Activated CD4-positive, alpha-beta T cell treated with anti-CD3 and anti-CD28 coated beads for 1 hour (primary cell): Measurements from ENCODE around the gene NRXN3.

Experiments
- DNase-seq: peaks from one replicate; pipeline ENCODE4 v3.0.0-alpha.2; 2020

Gene NRXN3

DNA sequence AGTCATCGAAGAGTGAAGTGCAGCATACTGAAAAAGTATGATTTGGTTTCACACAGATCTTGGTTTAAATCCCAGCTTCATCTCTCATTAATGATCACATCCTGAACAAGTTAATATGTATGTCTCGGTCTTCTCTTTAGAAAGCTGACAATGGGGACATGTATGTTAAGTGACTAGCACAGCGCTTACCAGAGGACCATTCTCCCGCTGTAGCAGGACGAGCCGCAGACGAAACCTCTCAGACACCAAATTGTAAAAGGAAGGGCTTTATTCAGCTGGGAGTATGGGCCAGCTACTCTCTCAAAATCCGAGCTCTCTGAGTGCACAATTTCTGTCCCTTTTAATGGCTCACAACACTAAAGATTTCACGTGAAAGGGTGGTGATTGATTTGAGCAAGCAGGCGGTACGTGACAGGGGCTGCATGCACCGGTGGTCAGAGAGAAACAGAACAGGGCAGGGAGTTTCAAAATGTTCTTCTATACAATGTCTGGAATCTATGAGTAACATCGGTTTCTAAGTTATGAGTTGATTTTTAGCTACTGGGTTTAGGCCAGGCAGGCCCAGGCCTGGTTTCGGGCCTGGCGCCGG, 1358.7 kb downstream of the NRXN3 start:
- no peak for DNase-seq

DNA sequence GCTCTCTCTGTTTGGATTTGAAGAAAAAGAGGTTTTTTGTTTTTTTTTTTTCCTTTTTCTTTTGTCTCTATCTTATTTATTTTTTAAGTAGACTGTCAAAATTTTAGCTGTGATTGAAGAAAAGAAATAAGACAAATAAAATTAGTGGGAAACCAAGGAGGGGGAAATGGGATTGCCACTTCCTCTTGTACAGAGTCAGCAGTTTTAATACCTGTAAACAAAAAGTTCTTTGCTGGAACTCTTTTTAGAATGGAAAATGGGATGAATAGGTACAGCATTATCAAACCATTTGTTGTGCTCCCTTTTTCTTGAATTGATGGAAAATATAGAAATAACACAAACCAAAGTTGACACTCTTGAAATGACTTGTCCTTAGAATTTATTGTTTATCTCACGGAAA, 1360.4 kb downstream of the NRXN3 start:
- DNase-seq, result no peak

DNA sequence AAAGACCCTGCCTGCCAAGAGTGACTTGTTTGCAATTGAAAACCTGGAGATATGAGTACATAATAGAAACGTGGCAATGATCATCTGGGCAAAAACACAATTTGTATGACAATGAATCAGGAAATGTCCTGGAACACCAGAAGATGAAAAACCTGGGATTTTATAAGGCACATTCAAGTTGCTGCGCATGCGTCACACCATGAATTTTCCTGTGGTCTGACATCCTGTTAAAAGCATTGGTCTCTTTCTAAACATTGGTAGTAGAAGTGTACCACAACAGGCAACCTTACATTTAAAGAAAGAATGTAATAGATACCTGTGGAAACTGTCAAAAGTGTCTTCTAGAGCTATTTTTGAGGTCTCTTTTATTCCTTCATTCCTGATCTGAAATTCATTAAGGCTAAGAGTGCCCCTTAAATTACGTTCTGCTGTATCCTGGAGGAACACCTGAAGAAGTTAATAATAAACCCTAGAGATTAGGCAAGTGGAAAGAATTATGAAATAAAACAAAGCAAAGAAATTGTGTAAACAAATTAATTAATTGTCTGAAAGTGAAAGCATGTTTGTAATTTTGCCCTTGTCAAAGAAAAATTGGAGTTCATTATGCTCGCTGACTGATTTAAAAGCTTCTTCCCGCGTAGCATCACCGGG, 1364.7 kb downstream of the NRXN3 start:
- no peak for DNase-seq

DNA sequence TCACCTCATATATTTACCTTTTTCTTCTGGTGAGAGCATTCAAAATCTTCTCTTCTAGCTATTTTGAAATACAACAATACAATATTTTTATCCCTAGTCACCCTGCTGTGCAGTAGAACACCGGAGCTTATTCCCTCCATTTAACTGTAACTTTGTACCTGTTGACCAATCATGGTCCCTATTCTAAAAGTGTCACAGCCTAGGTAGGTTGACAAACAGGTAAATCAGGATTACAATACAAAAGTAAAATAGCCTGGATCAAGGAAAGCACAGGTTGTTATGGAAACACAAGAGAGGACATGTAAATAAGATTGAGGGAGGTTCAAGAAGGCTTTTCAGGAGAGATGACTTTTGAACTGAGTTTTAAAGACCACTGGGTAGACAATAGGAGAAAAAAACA, 1370.2 kb downstream of the NRXN3 start:
- DNase-seq, result no peak

DNA sequence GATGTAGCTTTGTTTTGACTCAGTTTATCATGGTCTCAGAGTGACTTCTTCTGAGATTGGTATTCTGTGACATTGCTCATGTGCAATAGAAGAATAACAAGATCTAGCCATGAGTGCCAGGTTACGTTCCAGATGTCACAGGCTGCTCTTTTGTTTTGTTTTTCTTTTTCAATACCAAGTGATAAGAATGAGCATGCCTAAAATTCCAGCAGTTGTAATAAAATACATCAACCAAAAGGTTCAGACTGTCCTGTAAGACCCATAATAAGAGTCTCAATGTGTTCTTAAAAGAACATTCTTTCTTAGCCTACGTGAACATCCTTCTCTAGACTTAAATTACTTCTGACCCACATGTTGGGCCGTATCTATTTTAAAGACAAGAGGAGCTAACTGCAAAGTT, 1371.9 kb downstream of the NRXN3 start:
- no peak for DNase-seq

DNA sequence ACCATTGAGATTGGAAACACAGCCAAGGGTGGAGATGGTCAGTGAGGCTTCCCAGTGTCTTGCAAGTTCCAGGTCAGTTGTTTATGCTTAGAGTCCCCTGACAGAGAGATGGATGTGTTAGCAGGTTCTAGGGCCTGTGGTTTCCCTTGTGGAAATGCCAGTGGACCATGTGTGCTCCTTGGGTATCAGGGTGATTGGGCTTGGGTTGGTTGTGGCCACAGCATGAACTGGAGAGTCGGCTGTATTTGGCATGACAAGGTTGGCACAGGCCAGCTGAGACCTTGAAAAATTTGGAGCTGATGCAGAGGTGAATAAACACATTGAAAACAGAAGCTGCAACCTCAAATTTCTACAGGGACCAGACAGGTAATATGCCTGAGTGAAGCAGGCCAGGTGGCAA, 1373.2 kb downstream of the NRXN3 start:
- DNase-seq, result no peak

DNA sequence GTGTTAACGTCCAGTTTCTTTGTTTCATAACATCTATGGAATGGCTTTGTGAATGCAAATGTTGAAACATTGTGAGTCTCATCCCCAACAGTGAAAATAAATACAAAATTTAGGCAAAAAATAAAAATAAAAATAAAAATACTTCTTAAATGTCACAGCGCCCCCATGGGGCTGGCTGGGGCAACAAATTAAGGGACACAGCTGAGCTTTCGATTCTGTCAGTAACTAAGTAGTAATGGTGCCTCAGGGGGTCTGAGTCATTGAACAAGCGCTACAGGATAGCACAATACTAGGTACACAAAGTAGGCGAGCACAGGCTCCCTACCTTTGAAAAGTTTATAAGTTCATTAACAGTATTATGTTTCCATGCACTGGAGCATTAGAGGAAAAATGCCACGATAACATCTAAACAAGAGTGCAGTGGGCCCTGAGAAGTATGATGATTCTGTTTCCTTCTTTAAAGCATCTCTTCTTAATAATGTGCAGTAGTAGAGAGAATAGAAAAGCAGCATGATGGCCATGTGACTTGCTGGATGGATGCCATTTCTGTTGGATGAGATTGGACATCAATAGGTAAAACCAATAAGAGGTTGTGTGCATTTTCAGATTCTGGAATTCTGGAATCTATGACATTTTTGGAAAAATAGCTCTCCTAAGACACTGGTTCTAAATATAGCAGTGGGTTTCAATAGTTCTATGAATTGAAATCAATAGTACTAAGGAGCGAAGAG, 1374.0 kb downstream of the NRXN3 start:
- DNase-seq, result no peak

DNA sequence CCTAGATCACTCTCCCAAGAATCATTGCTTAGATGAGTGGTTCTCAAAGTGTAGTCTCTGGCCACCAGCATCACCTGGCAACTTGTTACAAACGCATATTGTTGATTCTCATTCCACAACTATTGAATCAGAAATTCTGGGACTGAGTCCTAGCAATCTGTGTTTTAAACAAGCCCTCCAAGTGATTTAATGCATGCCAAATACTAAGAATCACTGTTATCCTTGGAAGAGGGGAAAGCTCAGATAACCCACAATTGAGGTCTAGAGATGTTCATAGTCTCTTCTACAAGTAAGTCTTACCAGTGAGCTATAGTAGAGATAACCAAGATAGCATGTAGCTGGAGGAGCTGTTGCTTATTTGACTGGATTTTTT, 1374.5 kb downstream of the NRXN3 start:
- no peak for DNase-seq

DNA sequence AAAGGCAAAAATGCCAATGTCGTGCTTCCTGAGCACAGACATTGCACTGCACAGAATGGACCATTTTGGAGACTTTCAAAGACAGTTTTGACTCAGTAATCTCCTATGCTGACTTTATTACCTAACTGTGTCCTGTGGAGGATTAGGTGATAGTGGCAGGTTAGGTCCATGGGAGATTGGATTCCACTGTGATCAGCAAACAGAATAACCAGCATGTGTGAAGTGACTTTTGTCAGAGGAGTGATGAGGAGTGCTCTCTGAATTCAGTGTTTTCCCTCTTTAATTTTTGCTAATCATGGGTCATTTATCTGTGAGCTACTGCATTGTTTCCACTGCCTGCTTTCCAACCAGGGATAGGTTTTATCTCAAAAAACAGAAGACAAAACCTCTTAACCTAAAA, 1378.7 kb downstream of the NRXN3 start:
- DNase-seq, result no peak

DNA sequence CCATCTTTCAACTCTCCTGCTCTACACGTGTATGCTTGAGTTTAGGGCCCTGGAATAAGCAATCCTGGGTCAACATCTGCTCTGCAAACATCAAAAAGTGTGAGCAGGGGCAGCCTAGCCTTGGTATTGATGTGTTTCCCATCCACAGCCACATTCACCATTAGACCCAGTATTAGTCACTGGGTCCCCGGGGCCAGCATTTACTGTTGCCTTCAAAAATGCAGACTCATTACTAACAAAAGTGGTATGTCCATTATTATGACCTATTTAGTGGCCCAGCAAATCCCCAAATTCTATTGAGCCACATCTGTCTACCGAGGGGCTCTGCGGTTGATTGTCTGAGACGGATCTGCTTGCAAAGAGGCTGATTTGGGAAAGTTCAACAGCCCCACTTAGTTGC, 1379.3 kb downstream of the NRXN3 start:
- DNase-seq, result no peak

DNA sequence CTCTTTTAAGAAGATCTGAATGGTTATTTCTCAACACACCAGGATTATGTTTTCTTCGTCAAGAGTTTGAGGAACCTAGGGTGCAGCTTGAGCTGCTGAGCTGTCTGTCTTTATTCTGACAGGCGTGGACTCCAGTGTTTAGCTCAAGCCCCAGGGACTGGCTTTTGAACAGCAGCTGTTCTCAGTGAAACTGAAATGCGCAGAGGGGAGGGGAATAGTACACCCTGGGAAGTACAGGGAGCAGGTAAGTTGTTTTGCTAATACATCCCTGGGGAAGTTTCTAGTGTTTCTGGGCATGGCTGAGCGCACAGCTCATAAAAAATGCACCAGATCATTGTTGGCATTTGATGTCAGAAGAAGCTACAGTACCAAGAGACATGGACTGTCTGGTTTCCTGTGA, 1381.3 kb downstream of the NRXN3 start:
- no peak for DNase-seq

DNA sequence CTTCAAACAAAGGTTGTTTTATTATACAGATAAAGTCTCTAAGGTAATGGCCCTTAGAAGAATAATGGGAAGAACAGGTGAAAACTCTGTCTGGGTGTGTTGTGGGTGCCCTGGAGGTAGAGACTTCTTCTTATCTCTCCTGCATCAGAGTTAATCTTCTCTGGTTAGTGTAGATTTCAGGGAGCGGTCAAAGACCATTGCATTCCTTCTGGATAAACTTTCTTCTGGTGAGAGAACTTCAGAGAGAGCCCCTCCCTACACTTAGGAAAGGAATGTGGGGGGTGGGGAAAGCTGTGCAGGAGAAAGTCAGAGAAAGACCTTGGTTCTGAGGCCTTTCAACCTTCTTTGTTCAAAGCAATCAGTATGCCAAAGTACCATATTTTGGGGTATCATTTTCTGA, 1382.6 kb downstream of the NRXN3 start:
- no peak for DNase-seq

DNA sequence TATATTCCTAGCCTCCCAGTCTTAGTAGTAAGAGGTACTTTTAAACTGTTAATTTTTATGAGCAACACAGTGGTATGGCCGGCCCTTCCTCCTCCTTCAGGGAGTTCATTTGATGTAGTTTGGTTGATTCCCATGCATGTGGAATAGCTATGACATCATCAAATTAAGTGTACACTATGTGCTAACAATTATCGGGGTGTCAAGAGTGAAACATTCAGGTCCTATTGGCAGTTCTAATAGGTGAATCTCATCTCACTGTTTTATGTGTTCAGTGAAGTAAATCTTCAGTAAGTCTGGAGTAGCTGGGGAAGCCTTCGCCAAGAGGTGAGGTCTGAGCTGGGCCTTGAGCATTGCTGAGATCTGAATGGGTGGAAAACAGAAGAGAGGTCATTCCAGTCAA, 1384.6 kb downstream of the NRXN3 start:
- no peak for DNase-seq

DNA sequence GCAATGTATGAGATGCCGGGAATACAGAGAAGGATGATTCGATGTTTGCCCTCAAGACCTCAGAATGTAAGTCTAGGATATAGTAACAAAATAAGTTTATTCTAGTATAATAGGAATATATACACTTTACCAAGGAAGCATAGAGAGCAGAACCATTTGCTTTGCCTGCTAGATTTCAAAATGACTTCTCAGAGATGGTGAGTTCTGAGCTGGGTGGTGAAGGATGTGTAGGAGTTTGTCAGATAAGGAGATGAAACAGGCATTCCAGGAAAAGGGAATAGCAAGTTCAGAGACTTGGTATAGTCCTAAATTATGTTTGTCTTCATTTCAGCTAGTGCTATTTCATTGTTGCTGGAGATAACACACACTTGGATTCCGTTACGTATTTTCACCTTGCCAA, 1385.3 kb downstream of the NRXN3 start:
- DNase-seq, result no peak

DNA sequence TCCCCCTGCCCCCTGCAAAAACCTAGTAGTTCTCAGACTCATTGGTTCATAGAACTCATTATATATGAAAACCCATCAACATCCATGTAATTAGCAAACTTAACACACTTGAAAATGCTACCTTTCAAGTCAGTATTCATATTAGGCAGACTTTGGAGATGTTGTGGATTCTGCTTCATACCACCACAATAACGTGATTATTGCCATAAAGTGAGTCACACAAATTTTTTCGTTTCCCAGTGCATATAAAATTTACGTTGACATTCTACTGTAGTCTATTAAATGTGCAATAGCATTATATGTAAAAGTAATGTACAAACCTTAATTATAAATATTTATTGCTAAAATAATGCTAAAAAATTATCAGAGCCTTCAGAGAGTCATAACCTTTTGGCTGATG, 1387.1 kb downstream of the NRXN3 start:
- DNase-seq, result no peak

DNA sequence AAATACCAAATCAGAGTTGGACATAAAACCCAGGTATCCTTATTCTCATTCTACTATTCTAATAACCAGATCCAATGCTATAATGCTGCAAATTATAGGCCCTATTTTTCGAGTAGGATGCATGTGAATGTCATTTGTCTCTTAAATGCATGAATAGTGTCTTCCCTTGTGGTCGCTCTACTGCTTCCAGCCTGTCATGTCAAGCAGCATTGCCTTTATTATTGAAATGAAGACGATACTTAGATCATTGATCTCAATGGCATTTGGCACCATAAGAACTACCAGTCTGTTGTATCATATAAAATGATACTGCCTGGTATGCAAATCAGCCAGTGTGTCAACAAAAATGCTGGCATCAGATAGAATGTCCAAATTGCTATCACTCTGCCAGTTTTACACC, 1392.0 kb downstream of the NRXN3 start:
- DNase-seq, result no peak

DNA sequence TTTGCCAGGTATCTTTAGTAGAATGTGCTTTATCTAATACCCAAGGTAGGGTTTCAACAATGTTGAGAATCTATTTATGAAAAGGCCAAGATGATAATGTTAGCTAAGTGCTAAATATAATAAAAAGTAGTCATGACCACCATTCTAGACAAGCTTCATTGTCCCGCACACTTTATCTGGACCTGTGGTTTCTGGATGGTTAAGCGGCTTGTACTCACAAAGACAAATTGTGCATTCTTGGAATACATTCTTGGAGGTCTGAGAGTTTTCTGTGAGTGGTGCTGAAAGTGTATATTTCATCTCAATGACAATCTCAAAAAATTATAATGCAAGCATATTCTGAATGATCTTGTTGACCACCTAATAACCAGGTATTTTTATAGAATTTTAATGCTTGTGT, 1394.2 kb downstream of the NRXN3 start:
- DNase-seq, result no peak

DNA sequence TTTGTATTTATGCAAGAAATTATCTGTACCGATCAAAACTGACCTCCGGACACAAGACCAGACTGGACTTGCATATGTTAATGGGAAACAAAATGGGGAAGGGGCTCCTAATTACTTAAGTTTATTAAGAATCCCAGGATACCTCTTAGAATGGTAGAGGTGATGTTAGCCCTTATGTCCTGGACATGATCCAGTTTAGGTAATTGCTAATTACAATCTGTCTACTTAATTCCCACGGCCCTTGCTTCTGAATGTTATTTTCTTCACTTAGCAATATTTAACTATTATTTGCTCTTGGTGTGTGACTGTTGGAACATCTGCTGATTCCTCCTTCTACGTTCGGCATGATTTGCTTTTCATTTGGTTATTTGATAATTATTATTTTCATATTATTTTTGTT, 1397.1 kb downstream of the NRXN3 start:
- DNase-seq, result no peak

DNA sequence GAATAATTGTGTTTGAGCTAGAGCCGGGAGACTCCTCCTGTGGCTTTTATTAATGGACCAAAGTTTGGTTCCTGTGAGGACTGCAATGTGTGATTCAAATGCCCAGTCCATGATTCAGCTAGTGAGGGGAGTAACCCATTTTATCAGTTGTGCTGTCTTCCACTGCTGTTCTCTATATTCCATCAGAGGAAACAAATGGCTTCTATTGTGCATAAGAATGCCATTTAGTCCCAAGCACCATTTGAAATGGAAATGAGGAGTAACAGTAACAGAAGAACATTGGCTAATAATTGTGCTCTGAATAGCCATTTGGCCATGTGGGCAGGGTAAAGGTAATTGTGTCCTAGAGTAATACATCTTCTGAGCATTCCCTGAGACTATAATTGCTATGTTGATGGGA, 1398.4 kb downstream of the NRXN3 start:
- no peak for DNase-seq

DNA sequence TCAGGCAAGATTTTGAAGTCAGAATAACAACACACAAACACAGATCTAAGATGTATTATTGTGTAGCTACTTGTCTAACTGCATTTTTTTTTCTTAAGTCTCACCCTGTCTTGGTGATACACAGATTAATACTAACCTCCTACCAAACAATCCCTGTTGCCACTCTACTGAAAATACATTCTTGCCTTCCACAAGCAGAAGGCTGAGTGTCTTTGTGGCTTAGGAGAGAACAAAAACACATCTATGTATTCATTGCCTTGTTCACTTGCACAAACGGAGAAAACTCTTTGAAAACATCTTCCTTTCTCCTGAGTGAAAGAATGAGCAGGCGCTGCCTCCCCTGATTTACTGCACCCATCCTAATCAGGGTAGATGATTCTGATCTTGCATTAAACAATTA, 1398.9 kb downstream of the NRXN3 start:
- DNase-seq, result no peak

DNA sequence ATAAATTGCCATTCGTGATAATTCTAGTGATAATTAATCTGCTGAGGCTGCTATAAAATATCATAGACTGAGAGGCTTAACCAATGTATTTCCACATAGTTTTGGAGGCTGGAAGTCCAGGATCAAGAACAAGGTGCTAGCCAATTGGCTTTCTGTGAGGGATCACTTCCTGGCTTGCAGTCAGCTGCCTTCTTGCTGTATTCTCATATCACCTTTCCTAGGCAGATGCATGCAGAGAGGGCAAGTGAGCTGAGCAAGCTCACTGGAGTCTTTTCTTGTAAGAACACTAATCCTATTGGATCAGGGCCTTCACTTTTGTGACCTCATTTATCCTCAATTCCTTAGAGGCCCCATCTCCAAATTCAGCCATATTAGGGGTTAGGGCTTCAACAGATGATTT, 1400.5 kb downstream of the NRXN3 start:
- DNase-seq, result no peak

DNA sequence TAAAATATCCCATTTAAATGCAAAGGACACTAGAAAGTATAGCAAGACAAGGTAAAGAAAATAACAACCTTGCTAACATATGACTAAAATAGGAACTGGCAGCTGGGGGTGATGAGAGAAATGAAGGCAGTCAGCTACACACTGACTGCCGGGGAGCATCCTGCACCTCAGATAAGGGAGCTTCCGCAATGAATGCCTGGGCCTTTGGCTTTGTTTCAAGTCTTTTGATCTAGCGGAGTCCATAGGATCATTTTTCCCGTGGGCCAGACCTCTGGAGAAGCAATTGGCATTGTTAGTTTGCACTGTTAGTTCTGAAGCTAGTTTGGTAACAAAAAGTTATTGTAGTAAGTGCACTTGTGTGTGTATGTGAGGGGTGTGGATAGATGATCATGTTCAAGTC, 1401.2 kb downstream of the NRXN3 start:
- no peak for DNase-seq

DNA sequence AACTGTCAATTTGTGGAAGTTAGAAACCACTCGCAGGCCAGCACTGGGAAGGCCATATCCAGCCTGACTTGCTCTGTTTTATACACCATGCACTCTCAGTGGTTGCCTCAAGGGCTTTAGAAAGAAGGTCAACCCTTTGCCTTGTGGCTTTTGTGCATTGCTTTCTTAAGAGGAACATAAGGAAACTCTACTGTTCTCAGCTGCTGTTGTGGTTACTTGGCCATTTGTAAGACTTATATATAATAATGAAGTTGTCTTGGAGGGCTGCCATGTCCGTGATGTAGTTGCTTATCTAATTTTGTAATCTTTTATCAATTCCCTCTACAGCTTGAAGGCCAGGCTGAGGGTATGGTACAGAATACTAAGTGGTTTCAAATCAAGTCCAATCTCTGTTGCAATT, 1403.3 kb downstream of the NRXN3 start:
- DNase-seq, result no peak

DNA sequence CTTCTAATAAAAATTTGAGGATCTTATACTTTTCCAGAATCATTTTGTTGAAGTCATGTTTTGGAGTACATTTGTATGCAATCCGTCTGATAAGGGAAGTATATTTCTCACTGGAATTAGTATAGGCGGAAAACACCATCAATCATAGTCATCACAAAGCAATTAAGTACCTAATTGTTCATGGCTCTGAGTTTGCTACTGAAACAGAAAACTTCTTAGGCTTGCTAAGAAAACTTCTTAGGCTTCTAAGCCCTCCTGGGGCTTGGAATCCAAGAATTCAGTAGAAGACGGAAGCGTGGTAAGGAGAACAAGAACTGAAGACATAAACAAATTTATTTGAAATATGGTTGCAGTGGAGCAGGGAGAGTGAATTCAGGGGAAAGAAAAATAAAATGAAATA, 1404.9 kb downstream of the NRXN3 start:
- no peak for DNase-seq

DNA sequence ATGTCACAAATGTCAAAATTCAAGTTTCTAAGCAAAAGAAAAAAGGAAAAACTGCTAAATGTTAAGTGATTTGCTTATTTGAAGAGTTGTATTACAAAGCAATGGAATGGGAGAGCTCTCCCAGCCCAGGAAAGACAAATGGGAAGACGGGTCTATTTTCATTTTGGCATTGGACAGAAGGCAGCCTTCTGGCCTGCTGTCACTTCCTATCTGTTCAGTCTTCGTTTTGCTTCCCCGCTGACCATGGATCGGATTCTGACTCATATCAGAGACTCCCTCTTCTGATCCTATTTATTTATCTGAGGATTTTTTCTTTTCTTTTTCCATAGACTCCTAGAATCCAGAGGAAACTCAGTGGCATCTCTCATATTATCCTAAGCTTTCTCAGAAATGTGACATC, 1406.3 kb downstream of the NRXN3 start:
- DNase-seq, result no peak
